WTC11 (cell line): ENCODE data around the gene COA1. TPM values are rescaled to one million over a fixed set of nuclear protein-coding genes. Genes with fewer than 3 reads are reported as not detected.
A peak's percentile ranks its signal among the peaks of the same experiment; 100 is the strongest.
"Not testable (repeated sequence)": the region's sequence is repeated elsewhere in the genome, so short reads cannot be mapped to it uniquely, and the experiment has no call there.

ENCODE experiments used
- ATAC-seq: fragments of 200-7000 bp; cut with Tn5 transposase; 2 replicates; pipeline ENCODE4 v1.10.0; 2021; ENCODE audit warnings: mild to moderate bottlenecking, moderate library complexity
- CTCF ChIA-PET: fragments of 300-600 bp; sonication (Branson Sonifier 250); formaldehyde crosslinking; loops from one replicate; lab custom pipeline; 2021; ENCODE audit warnings: antibody characterized with exemption; lab: Charles Lee
- POLR2A ChIA-PET: fragments of 350-600 bp; sonication (Branson Sonifier 250); formaldehyde crosslinking; loops from one replicate; lab custom pipeline; 2021; ENCODE audit warnings: antibody characterized with exemption; lab: Charles Lee
- DNase-seq: peaks from one replicate; pipeline ENCODE4 v3.0.0; 2021; ENCODE audit warnings: low spot score
- H3K27ac Mint-ChIP-seq: 2 replicates; pipeline ENCODE4 v1.8.0; 2021; ENCODE audit warnings: mixed read lengths
- H3K27me3 Mint-ChIP-seq: 2 replicates; pipeline ENCODE4 v1.8.0; 2021; ENCODE audit warnings: low read depth, mild to moderate bottlenecking, moderate library complexity, mixed read lengths
- H3K36me3 Mint-ChIP-seq: 2 replicates; pipeline ENCODE4 v1.8.0; 2021; ENCODE audit warnings: mixed read lengths
- H3K4me1 Mint-ChIP-seq: 2 replicates; pipeline ENCODE4 v1.8.0; 2022; ENCODE audit warnings: mixed read lengths
- H3K4me3 Mint-ChIP-seq: 2 replicates; pipeline ENCODE4 v1.8.0; 2021; ENCODE audit warnings: mild to moderate bottlenecking, moderate library complexity, mixed read lengths
- H3K9me3 Mint-ChIP-seq: 2 replicates; pipeline ENCODE4 v1.8.0; 2021; ENCODE audit warnings: mixed read lengths
- CBFB ChIP-seq: sonication (generic); formaldehyde crosslinking; IDR thresholded peaks from 2 replicates; pipeline ENCODE4 v1.8.1; 2022; ENCODE audit warnings: mild to moderate bottlenecking, low read depth, missing genetic modification reagents
- CREB1 ChIP-seq: sonication (generic); formaldehyde crosslinking; IDR thresholded peaks from 2 replicates; pipeline ENCODE4 v1.8.0; 2023; ENCODE audit warnings: mild to moderate bottlenecking, missing genetic modification reagents
- ELF4 ChIP-seq: sonication (generic); formaldehyde crosslinking; IDR thresholded peaks from 2 replicates; pipeline ENCODE4 v1.8.1; 2022; ENCODE audit warnings: low read depth, mild to moderate bottlenecking, moderate library complexity, missing genetic modification reagents
- JAZF1 ChIP-seq: fragments of 250-450 bp; sonication (Bioruptor Pico); IDR thresholded peaks from 2 replicates; pipeline ENCODE4 v1.9.0; 2021; ENCODE audit warnings: moderate library complexity, mild to moderate bottlenecking, inconsistent platforms
- JUN ChIP-seq: sonication (generic); formaldehyde crosslinking; IDR thresholded peaks from 2 replicates; pipeline ENCODE4 v1.8.0; 2023; ENCODE audit warnings: mild to moderate bottlenecking, missing genetic modification reagents
- MYBL2 ChIP-seq: sonication (generic); formaldehyde crosslinking; IDR thresholded peaks from 2 replicates; pipeline ENCODE4 v1.8.1; 2023; ENCODE audit warnings: mild to moderate bottlenecking, moderate library complexity, missing genetic modification reagents
- NFYB ChIP-seq: sonication (generic); formaldehyde crosslinking; conservative IDR thresholded peaks from 2 replicates; pipeline ENCODE4 v1.8.0; 2022; ENCODE audit warnings: low read depth, missing genetic modification reagents
- NR2C2 ChIP-seq: sonication (generic); formaldehyde crosslinking; IDR thresholded peaks from 2 replicates; pipeline ENCODE4 v1.8.0; 2022; ENCODE audit warnings: mild to moderate bottlenecking, missing genetic modification reagents
- OVOL2 ChIP-seq: fragments of 250-450 bp; sonication (Bioruptor Pico); IDR thresholded peaks from 2 replicates; pipeline ENCODE4 v1.9.0; 2021; ENCODE audit warnings: mild to moderate bottlenecking, borderline replicate concordance
- RELA ChIP-seq: sonication (generic); formaldehyde crosslinking; IDR thresholded peaks from 2 replicates; pipeline ENCODE4 v1.8.1; 2022; ENCODE audit warnings: missing genetic modification reagents, mild to moderate bottlenecking, borderline replicate concordance
- SMAD4 ChIP-seq: sonication (generic); formaldehyde crosslinking; IDR thresholded peaks from 2 replicates; pipeline ENCODE4 v1.8.0; 2022; ENCODE audit warnings: mild to moderate bottlenecking, missing genetic modification reagents
- SOX15 ChIP-seq: fragments of 250-450 bp; sonication (Bioruptor Pico); IDR thresholded peaks from 2 replicates; pipeline ENCODE4 v1.9.0; 2021; ENCODE audit warnings: mild to moderate bottlenecking
- ZNF219 ChIP-seq: sonication (generic); formaldehyde crosslinking; IDR thresholded peaks from 2 replicates; pipeline ENCODE4 v1.8.0; 2023; ENCODE audit warnings: missing genetic modification reagents, mild to moderate bottlenecking, borderline replicate concordance
- ZNF317 ChIP-seq: sonication (generic); formaldehyde crosslinking; IDR thresholded peaks from 2 replicates; pipeline ENCODE4 v1.8.1; 2023; ENCODE audit warnings: low read depth, mild to moderate bottlenecking, moderate library complexity, missing genetic modification reagents, borderline replicate concordance
- total RNA-seq: library from RNA; stranded (reverse); gene quantifications from 3 replicates; pipeline ENCODE4 v1.2.3, GENCODE V29; 2021
- TF ChIP-seq, protein P1 (sequence below): sonication (generic); formaldehyde crosslinking; IDR thresholded peaks from 2 replicates; pipeline ENCODE4 v1.8.1; 2023; ENCODE audit warnings: mild to moderate bottlenecking, missing genetic modification reagents, moderate library complexity
- TF ChIP-seq, protein P2 (sequence below): sonication (generic); formaldehyde crosslinking; IDR thresholded peaks from 2 replicates; pipeline ENCODE4 v1.8.1; 2022; ENCODE audit warnings: low read depth, missing genetic modification reagents, borderline replicate concordance
- TF ChIP-seq, protein P3 (sequence below): sonication (generic); formaldehyde crosslinking; IDR thresholded peaks from 2 replicates; pipeline ENCODE4 v1.8.1; 2022; ENCODE audit warnings: mild to moderate bottlenecking, moderate library complexity, missing genetic modification reagents
- TF ChIP-seq, protein P4 (sequence below): fragments of 250-450 bp; sonication (Bioruptor Pico); IDR thresholded peaks from 2 replicates; pipeline ENCODE4 v1.9.0; 2021; ENCODE audit warnings: mild to moderate bottlenecking

COA1 gene
- total RNA-seq, 1 experiment from 2014 or later = 132 TPM

DNA sequence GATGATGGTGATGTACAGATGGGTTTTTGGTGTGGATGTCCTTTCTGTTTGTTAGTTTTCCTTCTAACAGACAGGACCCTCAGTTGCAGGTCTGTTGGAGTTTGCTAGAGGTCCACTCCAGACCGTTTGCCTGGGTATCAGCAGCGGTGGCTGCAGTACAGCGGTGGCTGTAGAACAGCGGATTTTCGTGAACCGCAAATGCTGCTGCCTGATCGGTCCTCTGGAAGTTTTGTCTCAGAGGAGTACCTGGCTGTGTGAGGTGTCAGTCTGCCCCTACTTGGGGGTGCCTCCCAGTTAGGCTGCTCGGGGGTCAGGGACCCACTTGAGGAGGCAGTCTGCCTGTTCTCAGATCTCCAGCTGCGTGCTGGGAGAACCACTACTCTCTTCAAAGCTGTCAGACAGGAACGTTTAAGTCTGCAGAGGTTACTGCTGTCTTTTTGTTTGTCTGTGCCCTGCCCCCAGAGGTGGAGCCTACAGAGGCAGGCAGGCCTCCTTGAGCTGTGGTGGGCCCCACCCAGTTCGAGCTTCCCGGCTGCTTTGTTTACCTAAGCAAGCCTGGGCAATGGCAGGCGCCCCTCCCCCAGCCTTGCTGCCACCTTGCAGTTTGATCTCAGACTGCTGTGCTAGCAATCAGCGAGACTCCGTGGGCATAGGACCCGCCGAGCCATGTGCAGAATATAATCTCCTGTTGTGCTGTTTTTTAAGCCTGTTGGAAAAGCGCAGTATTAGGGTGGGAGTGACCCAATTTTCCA lies 49.1 kb upstream of the COA1 start:
- 0 out of 2 replicates have a peak, but pooled peaks have one; percentile 16 for TF ChIP-seq ZNF317 (CRISPR knock-in tag)
- H3K27ac Mint-ChIP-seq, POLR2A ChIA-PET, DNase-seq, H3K4me1 Mint-ChIP-seq, H3K27me3 Mint-ChIP-seq, CTCF ChIA-PET, H3K4me3 Mint-ChIP-seq, ATAC-seq: not testable (repeated sequence)
- peaks cover 42% of the 10 kb centered on the region for H3K36me3 Mint-ChIP-seq
- H3K9me3 Mint-ChIP-seq = peaks cover 29% of the 10 kb centered on the region

DNA sequence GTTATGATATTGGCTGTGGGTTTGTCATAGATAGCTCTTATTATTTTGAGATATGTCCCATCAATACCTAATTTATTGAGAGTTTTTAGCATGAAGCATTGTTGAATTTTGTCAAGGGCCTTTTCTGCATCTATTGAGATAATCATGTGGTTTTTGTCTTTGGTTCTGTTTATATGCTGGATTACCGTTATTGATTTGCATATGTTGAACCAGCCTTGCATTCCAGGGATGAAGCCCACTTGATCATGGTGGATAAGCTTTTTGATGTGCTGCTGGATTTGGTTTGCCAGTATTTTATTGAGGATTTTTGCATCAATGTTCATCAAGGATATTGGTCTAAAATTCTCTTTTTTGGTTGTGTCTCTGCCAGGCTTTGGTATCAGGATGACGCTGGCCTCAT lies 45.9 kb upstream of the COA1 start:
- CTCF ChIA-PET = not testable (repeated sequence)

DNA sequence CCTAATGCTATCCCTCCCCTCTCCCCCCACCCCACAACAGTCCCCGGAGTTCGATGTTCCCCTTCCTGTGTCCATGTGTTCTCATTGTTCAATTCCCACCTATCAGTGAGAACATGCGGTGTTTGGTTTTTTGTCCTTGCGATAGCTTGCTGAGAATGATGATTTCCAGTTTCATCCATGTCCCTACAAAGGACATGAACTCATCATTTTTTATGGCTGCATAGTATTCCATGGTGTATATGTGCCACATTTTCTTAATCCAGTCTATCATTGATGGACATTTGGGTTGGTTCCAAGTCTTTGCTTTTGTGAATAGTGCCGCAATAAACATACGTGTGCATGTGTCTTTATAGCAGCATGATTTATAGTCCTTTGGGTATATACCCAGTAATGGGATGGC lies 43.9 kb upstream of the COA1 start:
- H3K9me3 Mint-ChIP-seq = peaks cover 14% of the 10 kb centered on the region
- H3K27me3 Mint-ChIP-seq, DNase-seq, H3K4me1 Mint-ChIP-seq, H3K27ac Mint-ChIP-seq, H3K4me3 Mint-ChIP-seq, POLR2A ChIA-PET, ATAC-seq, CTCF ChIA-PET: not testable (repeated sequence)
- H3K36me3 Mint-ChIP-seq = peaks cover 30% of the 10 kb centered on the region

More for the DNA sequence above, 45.9 kb upstream of the COA1 start:
- Mint-ChIP-seq H3K36me3 (peaks cover 48% of the 10 kb centered on the region), H3K9me3 (peaks cover 25% of the 10 kb centered on the region)
- H3K4me1 Mint-ChIP-seq, DNase-seq, H3K27ac Mint-ChIP-seq, POLR2A ChIA-PET, H3K27me3 Mint-ChIP-seq, H3K4me3 Mint-ChIP-seq, ATAC-seq: not testable (repeated sequence)

DNA sequence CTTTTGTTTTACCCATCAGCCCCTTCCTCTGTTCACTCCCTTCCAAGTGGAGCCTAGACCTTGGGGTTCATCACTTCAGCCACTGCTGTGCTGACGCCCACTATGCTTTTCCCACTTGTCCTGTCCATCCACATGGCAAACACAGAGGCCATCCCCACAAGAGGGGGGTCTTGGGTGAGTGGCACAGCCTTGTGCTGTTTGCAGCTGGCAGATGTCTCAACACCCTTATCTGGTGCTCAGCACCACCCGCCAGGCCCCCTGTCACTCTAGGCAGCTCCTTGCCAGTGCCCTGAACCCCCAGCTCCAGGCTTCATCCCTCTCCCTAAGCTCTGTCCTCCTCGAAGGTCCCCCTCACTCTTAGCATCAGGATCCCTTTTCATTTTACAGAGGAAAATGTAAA lies 42.2 kb upstream of the COA1 start:
- H3K4me1 Mint-ChIP-seq = peaks cover 3% of the 10 kb centered on the region; the same call in 1 of the 2 replicates
- peaks cover 18% of the 10 kb centered on the region for H3K36me3 Mint-ChIP-seq
- no peak overlapping the region; the same call in 1 of the 2 replicates for H3K27ac Mint-ChIP-seq
- peaks cover 4% of the 10 kb centered on the region for H3K9me3 Mint-ChIP-seq
- POLR2A ChIA-PET = no interaction called here
- ATAC-seq (no peak), DNase-seq (no peak)
- TF ChIP-seq JUN (CRISPR knock-in tag) = no peak
- CTCF ChIA-PET = no interaction called here
- H3K4me3 Mint-ChIP-seq = no peak overlapping the region
- no peaks in the 10 kb centered on the region for H3K27me3 Mint-ChIP-seq

DNA sequence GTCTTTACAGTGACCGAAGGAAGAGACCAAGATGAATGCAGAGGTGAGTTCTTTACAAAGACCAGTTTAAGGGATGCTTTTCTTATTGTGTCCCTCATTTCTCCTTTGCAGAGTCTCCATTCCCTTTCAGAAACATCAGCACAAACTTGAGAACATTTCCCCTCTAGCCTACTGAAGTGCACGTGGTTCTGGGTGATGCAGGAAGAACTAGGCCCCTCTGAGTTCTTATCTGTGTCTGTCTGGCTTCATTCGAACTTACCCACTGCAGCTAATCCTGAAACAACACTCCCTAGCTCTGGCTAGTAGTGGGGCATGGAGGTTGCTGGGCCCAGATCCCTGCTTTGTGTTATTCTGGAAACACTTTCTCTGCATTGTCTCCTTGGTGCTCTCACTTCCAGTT lies 41.8 kb upstream of the COA1 start:
- ATAC-seq (no peak), DNase-seq (no peak)
- ChIA-PET POLR2A (no interaction called here), CTCF (interaction anchor here (1.1 kb wide), 1 partner anchor 188 kb away, joined by 4 read pairs; the partner anchor contains the start of gene STK17A)
- Mint-ChIP-seq H3K9me3 (no peaks in the 10 kb centered on the region), H3K4me1 (peaks cover 5% of the 10 kb centered on the region; the same call in 1 of the 2 replicates), H3K36me3 (peaks cover 14% of the 10 kb centered on the region), H3K27ac (no peak overlapping the region), H3K4me3 (no peak overlapping the region), H3K27me3 (no peaks in the 10 kb centered on the region)
- TF ChIP-seq NR2C2 (CRISPR knock-in tag) (no peak), SMAD4 (CRISPR knock-in tag) (no peak), OVOL2 (CRISPR knock-in tag) (no peak), CREB1 (no peak), NFYB (CRISPR knock-in tag) (no peak), CBFB (CRISPR knock-in tag) (no peak), ELF4 (CRISPR knock-in tag) (no peak), SOX15 (CRISPR knock-in tag) (no peak), JAZF1 (CRISPR knock-in tag) (no peak), MYBL2 (no peak), ZNF219 (CRISPR knock-in tag) (no peak), RELA (CRISPR knock-in tag) (no peak)
- TF ChIP-seq, protein P1, sequence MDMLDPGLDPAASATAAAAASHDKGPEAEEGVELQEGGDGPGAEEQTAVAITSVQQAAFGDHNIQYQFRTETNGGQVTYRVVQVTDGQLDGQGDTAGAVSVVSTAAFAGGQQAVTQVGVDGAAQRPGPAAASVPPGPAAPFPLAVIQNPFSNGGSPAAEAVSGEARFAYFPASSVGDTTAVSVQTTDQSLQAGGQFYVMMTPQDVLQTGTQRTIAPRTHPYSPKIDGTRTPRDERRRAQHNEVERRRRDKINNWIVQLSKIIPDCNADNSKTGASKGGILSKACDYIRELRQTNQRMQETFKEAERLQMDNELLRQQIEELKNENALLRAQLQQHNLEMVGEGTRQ (CRISPR knock-in tag) = no peak
- TF ChIP-seq, protein P2, sequence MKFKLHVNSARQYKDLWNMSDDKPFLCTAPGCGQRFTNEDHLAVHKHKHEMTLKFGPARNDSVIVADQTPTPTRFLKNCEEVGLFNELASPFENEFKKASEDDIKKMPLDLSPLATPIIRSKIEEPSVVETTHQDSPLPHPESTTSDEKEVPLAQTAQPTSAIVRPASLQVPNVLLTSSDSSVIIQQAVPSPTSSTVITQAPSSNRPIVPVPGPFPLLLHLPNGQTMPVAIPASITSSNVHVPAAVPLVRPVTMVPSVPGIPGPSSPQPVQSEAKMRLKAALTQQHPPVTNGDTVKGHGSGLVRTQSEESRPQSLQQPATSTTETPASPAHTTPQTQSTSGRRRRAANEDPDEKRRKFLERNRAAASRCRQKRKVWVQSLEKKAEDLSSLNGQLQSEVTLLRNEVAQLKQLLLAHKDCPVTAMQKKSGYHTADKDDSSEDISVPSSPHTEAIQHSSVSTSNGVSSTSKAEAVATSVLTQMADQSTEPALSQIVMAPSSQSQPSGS (CRISPR knock-in tag) = no peak
- TF ChIP-seq, protein P3, sequence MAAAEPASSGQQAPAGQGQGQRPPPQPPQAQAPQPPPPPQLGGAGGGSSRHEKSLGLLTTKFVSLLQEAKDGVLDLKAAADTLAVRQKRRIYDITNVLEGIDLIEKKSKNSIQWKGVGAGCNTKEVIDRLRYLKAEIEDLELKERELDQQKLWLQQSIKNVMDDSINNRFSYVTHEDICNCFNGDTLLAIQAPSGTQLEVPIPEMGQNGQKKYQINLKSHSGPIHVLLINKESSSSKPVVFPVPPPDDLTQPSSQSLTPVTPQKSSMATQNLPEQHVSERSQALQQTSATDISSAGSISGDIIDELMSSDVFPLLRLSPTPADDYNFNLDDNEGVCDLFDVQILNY (CRISPR knock-in tag) = no peak
- TF ChIP-seq, protein P4, sequence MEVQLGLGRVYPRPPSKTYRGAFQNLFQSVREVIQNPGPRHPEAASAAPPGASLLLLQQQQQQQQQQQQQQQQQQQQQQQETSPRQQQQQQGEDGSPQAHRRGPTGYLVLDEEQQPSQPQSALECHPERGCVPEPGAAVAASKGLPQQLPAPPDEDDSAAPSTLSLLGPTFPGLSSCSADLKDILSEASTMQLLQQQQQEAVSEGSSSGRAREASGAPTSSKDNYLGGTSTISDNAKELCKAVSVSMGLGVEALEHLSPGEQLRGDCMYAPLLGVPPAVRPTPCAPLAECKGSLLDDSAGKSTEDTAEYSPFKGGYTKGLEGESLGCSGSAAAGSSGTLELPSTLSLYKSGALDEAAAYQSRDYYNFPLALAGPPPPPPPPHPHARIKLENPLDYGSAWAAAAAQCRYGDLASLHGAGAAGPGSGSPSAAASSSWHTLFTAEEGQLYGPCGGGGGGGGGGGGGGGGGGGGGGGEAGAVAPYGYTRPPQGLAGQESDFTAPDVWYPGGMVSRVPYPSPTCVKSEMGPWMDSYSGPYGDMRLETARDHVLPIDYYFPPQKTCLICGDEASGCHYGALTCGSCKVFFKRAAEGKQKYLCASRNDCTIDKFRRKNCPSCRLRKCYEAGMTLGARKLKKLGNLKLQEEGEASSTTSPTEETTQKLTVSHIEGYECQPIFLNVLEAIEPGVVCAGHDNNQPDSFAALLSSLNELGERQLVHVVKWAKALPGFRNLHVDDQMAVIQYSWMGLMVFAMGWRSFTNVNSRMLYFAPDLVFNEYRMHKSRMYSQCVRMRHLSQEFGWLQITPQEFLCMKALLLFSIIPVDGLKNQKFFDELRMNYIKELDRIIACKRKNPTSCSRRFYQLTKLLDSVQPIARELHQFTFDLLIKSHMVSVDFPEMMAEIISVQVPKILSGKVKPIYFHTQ = no peak
